Esophagus squamous epithelium (tissue), 5 donors: Measurements from ENCODE around the gene MAZ. TPM values are rescaled to one million over a fixed set of nuclear protein-coding genes. Genes with fewer than 3 reads are reported as not detected.

Experiments used
- DNase-seq: peaks from one replicate; lab custom pipeline; 2025; lab: John Stamatoyannopoulos, UW
- H3K27ac ChIP-seq, 4 donors: fragments of 200-600 bp; sonication (generic); one replicate each; pipeline ENCODE4 v1.5.1; 2016 to 2019; ENCODE audit warnings: mild to moderate bottlenecking in 1 of 4
- H3K27me3 ChIP-seq, 4 donors: fragments of 200-600 bp; sonication (generic); 1 replicate in 3 of 4; 2 replicates in 1 of 4; pipeline versions ENCODE4 v1.5.1 to v1.6.0; 2017 to 2021; ENCODE audit warnings: antibody characterized with exemption in 1 of 4
- H3K36me3 ChIP-seq, 3 donors: fragments of 200-600 bp; sonication (generic); one replicate each; pipeline ENCODE4 v1.5.1; 2016 to 2019
- H3K4me1 ChIP-seq, 3 donors: fragments of 200-600 bp; sonication (generic); one replicate each; pipeline ENCODE4 v1.5.1; 2017 to 2019
- H3K4me3 ChIP-seq, 4 donors: fragments of 200-600 bp; sonication (generic); 1 replicate in 3 of 4; 2 replicates in 1 of 4; pipeline ENCODE4 v1.5.1; 2016 to 2019; ENCODE audit warnings: mild to moderate bottlenecking in 2 of 4, moderate library complexity in 1 of 4
- H3K9me3 ChIP-seq, 3 donors: fragments of 200-600 bp; sonication (generic); one replicate each; pipeline ENCODE4 v1.5.1; 2016 to 2019
- CTCF ChIP-seq, 6 experiments: fragments of 450-650 bp in 4 of 6; fragments of 200-600 bp in 2 of 6; sonication (generic) in 2 of 6; IDR thresholded peaks; one replicate each; pipeline ENCODE4 v1.5.1; 2016 to 2019; ENCODE audit warnings: antibody characterized with exemption in 6 of 6, mild to moderate bottlenecking in 4 of 6, moderate library complexity in 4 of 6
- POLR2A ChIP-seq, 4 donors: fragments of 450-650 bp; IDR thresholded peaks; one replicate each; pipeline ENCODE4 v1.6.1; 2017; ENCODE audit warnings: antibody characterized with exemption in 4 of 4, mild to moderate bottlenecking in 4 of 4, moderate library complexity in 3 of 4
- WGBS, 2 donors: methylation state at CpG; one replicate each; pipeline ENCODE4 v1.1.5; 2018; 5-methylcytosine and 5-hydroxymethylcytosine counted together
- intact Hi-C: fragments of 100-400 bp; cut with DNase I; formaldehyde crosslinking; loops from one replicate; pipeline ENCODE4 v1.15.0; 2022
- total RNA-seq, 4 donors: library from RNA; depleted of rRNA; stranded (reverse); fragments of >200 nt; gene quantifications; one replicate each; pipeline ENCODE4 v1.1.0, GENCODE V29; 2016
- donor health status: DM: yes; HTN: yes; CAD: no.

MAZ gene
- total RNA-seq, 4 donors from 2014 or later = 87.0 to 99.0 (median 97.3) TPM

GRCh38 chr16:29834079-29834478 is 27.8 kb downstream of the MAZ start:
- Histone ChIP-seq H3K27ac (no peak overlapping the region), H3K36me3 (peaks cover 26 to 95% (median 61%) of the 10 kb centered on the region in 3 donors), H3K4me1 (peaks cover 0 to 21% (median 0%) of the 10 kb centered on the region in 3 donors), H3K4me3 (no peak overlapping the region), H3K9me3 (no peaks in the 10 kb centered on the region), H3K27me3 (no peaks in the 10 kb centered on the region)
- intact Hi-C loops = no loop called here
- WGBS, 2 donors = 83 to 96% methylated on average over 4 to 5 of the region's 5 CpGs
- no peak for DNase-seq
- TF ChIP-seq CTCF (IDR thresholded peaks at IDR 0.05) = no peak
- no peak for TF ChIP-seq POLR2A (IDR thresholded peaks at IDR 0.05)

- 87 to 89% methylated on average over 6 to 7 of the region's 7 CpGs for WGBS, 2 donors
- Histone ChIP-seq H3K4me3 (no peak overlapping the region), H3K36me3 (peaks cover 32 to 100% (median 61%) of the 10 kb centered on the region in 3 donors), H3K27me3 (no peaks in the 10 kb centered on the region), H3K4me1 (peaks cover 0 to 8% (median 0%) of the 10 kb centered on the region in 3 donors), H3K9me3 (no peaks in the 10 kb centered on the region), H3K27ac (no peak overlapping the region)
- no peak for TF ChIP-seq POLR2A (IDR thresholded peaks at IDR 0.05)
- no peak for TF ChIP-seq CTCF (IDR thresholded peaks at IDR 0.05)
- DNase-seq = no peak
- intact Hi-C loops = no loop called here
Measured at GRCh38 chr16:29835926-29836325, 29.6 kb downstream of the MAZ start.

- no peak overlapping the region for H3K27ac ChIP-seq
- peaks cover 35 to 100% (median 66%) of the 10 kb centered on the region in 3 donors for H3K36me3 ChIP-seq
- DNase-seq = no peak
- no peaks in the 10 kb centered on the region for H3K27me3 ChIP-seq
- peaks cover 0 to 1% (median 0%) of the 10 kb centered on the region in 3 donors for H3K4me1 ChIP-seq
- no peak overlapping the region for H3K4me3 ChIP-seq
- no peak for TF ChIP-seq CTCF (IDR thresholded peaks at IDR 0.05)
- TF ChIP-seq POLR2A (IDR thresholded peaks at IDR 0.05) = no peak
- no peaks in the 10 kb centered on the region for H3K9me3 ChIP-seq
- WGBS, 2 donors = 81 to 89% methylated on average over 6 to 12 of the region's 15 CpGs
- intact Hi-C loops = no loop called here
Measured at GRCh38 chr16:29836623-29837022, 30.3 kb downstream of the MAZ start.

GRCh38 chr16:29837841-29838240 is 31.5 kb downstream of the MAZ start:
- no peak for DNase-seq
- Histone ChIP-seq H3K36me3 (peaks cover 38 to 100% (median 72%) of the 10 kb centered on the region in 3 donors), H3K4me3 (no peak overlapping the region), H3K4me1 (no peaks in the 10 kb centered on the region), H3K27ac (no peak overlapping the region), H3K27me3 (no peaks in the 10 kb centered on the region), H3K9me3 (no peaks in the 10 kb centered on the region)
- TF ChIP-seq CTCF (IDR thresholded peaks at IDR 0.05) = no peak
- TF ChIP-seq POLR2A (IDR thresholded peaks at IDR 0.05) = no peak
- 96 to 99% methylated on average over 5 of the region's 5 CpGs for WGBS, 2 donors
- intact Hi-C loops = no loop called here

GRCh38 chr16:29839822-29840221 is 33.5 kb downstream of the MAZ start:
- DNase-seq = no peak
- no peak for TF ChIP-seq CTCF (IDR thresholded peaks at IDR 0.05)
- TF ChIP-seq POLR2A (IDR thresholded peaks at IDR 0.05) = no peak
- Histone ChIP-seq H3K9me3 (no peaks in the 10 kb centered on the region), H3K36me3 (peaks cover 38 to 99% (median 63%) of the 10 kb centered on the region in 3 donors), H3K27ac (no peak overlapping the region), H3K4me1 (no peaks in the 10 kb centered on the region), H3K27me3 (no peaks in the 10 kb centered on the region), H3K4me3 (no peak overlapping the region)
- 82 to 87% methylated on average over 2 to 4 of the region's 6 CpGs for WGBS, 2 donors
- intact Hi-C loops = no loop called here
